Progenitor cell of endocrine pancreas (in vitro differentiated cells): Measurements from ENCODE around the gene ABAT. TPM values are rescaled to one million over a fixed set of nuclear protein-coding genes. Genes with fewer than 3 reads are reported as not detected.

Experiments
- DNase-seq: peaks from one replicate; pipeline ENCODE4 v3.0.0; 2021; ENCODE audit warnings: low spot score; ENCODE audit not compliant: unreplicated experiment
- H3K27ac Mint-ChIP-seq: 2 replicates; pipeline ENCODE4 v1.8.0; 2021; ENCODE audit warnings: mild to moderate bottlenecking, moderate library complexity, mixed read lengths
- H3K27me3 Mint-ChIP-seq: 2 replicates; pipeline ENCODE4 v1.8.0; 2021; ENCODE audit warnings: mixed read lengths
- H3K36me3 Mint-ChIP-seq: 2 replicates; pipeline ENCODE4 v1.8.0; 2022; ENCODE audit warnings: mixed read lengths; ENCODE audit not compliant: insufficient read depth
- H3K4me1 Mint-ChIP-seq: 2 replicates; pipeline ENCODE4 v1.8.0; 2021; ENCODE audit warnings: low read depth, mixed read lengths
- H3K4me3 Mint-ChIP-seq: 2 replicates; pipeline ENCODE4 v1.8.0; 2021; ENCODE audit warnings: low read depth, mild to moderate bottlenecking, moderate library complexity, mixed read lengths
- H3K9me3 Mint-ChIP-seq: 2 replicates; pipeline ENCODE4 v1.8.0; 2021; ENCODE audit warnings: low read depth, mixed read lengths
- total RNA-seq: library from RNA; stranded (reverse); gene quantifications from 2 replicates; pipeline ENCODE4 v1.2.1, GENCODE V29; 2021
- TF ChIP-seq, protein P1 (sequence below): fragments of 200-600 bp; sonication (generic); IDR thresholded peaks from one replicate; pipeline ENCODE4 v1.5.0; 2021; ENCODE audit warnings: antibody characterized with exemption, mild to moderate bottlenecking; ENCODE audit not compliant: unreplicated experiment

Gene ABAT
- total RNA-seq, 1 donor from 2014 or later, result 24.7 TPM

DNA sequence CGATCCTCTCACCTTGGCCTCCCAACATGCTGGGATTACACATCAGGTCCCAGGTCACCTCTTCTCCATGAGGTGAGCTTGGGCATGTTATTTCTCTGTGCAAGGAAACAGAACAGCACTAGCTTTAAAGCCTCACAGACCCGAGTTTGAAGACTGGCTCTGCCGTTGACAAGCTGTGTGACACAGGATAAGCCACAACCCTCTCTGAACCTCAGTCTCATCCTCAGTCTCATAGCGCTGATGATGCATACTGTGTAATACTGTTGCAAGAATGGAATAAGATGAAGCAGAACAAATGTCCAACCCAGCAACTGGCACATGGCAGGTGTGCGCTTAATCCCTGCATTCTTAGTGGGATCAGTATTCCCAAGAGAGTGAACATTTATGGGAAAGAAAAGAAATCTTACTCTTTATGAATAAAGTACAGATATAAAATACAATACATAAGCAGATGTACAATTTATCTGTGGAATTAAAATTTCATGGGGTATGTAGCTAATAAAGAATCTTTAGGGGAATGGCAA, 43.5 kb downstream of the ABAT start:
- DNase-seq, result no peak
- no peaks in the 10 kb centered on the region for H3K27me3 Mint-ChIP-seq
- H3K36me3 Mint-ChIP-seq, result peaks cover 3% of the 10 kb centered on the region
- H3K4me1 Mint-ChIP-seq, result peaks cover 4% of the 10 kb centered on the region
- TF ChIP-seq, protein P1, sequence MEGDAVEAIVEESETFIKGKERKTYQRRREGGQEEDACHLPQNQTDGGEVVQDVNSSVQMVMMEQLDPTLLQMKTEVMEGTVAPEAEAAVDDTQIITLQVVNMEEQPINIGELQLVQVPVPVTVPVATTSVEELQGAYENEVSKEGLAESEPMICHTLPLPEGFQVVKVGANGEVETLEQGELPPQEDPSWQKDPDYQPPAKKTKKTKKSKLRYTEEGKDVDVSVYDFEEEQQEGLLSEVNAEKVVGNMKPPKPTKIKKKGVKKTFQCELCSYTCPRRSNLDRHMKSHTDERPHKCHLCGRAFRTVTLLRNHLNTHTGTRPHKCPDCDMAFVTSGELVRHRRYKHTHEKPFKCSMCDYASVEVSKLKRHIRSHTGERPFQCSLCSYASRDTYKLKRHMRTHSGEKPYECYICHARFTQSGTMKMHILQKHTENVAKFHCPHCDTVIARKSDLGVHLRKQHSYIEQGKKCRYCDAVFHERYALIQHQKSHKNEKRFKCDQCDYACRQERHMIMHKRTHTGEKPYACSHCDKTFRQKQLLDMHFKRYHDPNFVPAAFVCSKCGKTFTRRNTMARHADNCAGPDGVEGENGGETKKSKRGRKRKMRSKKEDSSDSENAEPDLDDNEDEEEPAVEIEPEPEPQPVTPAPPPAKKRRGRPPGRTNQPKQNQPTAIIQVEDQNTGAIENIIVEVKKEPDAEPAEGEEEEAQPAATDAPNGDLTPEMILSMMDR, result no peak
- H3K9me3 Mint-ChIP-seq, result no peaks in the 10 kb centered on the region
- H3K27ac Mint-ChIP-seq, result no peak overlapping the region
- H3K4me3 Mint-ChIP-seq, result no peak overlapping the region

DNA sequence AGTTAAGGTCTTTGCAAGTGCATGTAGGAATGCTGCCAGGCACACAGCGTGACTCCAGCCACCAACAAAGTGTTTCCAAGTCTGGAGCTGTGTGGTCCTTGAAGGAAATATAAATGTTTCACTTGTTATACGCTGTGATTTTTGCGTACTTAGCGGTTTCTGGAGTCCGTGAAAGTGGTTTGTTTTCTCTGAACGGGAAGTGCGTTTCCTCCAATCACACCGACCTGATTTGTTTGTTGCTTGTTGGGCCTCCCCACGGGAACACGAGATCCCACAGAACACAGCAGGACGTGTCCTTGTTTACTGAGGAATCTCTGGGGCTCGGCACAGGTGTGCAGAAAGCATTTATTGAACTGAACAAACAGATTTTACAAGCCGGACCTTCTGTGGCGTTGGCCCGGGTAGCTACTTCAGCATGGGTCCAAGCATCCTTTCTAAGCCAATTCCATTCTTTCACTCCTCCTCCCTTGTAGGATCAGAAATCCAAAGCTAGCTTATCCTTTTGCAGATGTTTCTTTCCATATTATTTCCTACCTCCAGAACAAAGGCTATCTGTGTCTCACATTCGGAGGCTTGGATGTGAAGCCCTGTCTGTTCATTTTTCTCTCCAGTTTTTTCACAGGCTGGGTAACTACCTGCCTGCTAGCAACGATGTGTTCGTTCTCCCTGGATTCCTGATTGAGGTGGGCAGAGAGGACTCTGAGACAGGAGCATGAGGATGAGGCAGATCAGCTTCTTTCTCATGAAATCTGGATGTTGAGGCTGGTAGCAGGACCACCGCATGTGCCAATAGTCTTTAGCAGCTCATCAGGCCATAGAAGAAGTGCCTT, 44.6 kb downstream of the ABAT start:
- no peak for DNase-seq
- TF ChIP-seq, protein P1, result no peak
- Mint-ChIP-seq H3K4me1 (peaks cover 4% of the 10 kb centered on the region), H3K4me3 (no peak overlapping the region), H3K27ac (no peak overlapping the region), H3K9me3 (no peaks in the 10 kb centered on the region), H3K27me3 (no peaks in the 10 kb centered on the region), H3K36me3 (peaks cover 3% of the 10 kb centered on the region)

DNA sequence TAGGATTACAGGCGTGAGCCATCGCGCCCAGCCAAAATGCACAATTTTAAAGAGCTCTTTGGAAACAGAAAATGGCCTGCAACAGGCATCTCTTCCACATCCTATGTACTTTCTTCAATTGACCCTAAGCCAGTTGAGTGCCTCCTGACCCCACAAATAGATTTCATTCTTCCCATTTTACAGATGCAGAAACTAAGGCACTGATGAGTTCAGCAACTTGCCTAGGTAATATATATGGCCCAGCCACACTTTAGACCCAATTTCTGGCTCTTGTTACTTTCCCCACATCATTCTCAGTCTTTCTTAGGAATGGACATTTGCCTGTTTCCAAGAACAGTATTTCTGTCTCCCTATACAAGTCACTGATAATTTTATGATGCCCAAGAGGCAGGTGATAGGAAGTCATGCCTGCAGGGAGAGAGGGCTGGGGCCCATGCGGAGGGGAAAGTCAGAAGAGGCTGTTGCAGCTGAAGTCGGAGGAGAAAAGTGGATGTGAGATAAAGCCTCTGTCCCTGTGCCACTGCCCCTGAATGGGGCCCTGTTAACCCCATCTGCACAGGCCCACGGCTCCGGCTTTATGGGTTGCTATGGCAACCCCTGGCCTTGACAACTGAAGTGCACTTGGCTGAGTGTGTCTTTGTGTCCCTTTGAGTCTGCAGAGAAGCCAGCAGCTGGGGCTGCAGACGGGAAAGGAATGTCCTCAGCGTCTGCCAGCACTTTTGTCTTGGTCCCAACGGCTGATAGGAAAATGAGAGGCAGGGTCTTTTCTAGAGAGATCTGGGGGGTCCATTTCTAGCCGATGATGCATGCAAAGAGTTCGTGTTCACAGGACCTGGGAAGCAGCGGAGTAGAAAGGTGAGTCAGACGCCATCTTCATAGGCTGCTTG, 45.9 kb downstream of the ABAT start:
- peak; percentile 23 for DNase-seq

DNA sequence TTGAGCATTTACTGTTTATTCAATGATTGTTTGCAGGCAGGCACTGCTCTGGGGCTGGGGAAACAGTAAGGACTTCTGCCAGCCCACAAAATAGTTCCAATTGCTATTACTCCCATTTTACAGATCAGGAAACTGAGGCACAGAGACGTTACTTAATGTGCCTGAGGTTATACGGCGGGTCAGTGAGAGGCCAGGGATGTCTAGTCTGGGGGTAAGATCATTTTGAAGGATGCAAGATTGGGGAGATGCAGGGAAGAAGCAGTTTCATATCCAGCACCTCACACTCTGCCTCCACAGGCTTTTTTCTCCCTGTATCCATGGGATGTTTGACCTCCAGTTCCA, 46.5 kb downstream of the ABAT start:
- H3K4me1 Mint-ChIP-seq, result peaks cover 1% of the 10 kb centered on the region
- no peaks in the 10 kb centered on the region for H3K27me3 Mint-ChIP-seq
- TF ChIP-seq, protein P1, result no peak
- no peak for DNase-seq
- no peaks in the 10 kb centered on the region for H3K9me3 Mint-ChIP-seq
- no peak overlapping the region for H3K27ac Mint-ChIP-seq
- H3K36me3 Mint-ChIP-seq, result peaks cover 3% of the 10 kb centered on the region
- H3K4me3 Mint-ChIP-seq, result no peak overlapping the region

More for the DNA sequence above, 45.9 kb downstream of the ABAT start:
- Mint-ChIP-seq H3K27me3 (no peaks in the 10 kb centered on the region), H3K27ac (no peak overlapping the region), H3K9me3 (no peaks in the 10 kb centered on the region), H3K36me3 (peaks cover 3% of the 10 kb centered on the region), H3K4me1 (peaks cover 1% of the 10 kb centered on the region), H3K4me3 (no peak overlapping the region)
- TF ChIP-seq, protein P1, result no peak

DNA sequence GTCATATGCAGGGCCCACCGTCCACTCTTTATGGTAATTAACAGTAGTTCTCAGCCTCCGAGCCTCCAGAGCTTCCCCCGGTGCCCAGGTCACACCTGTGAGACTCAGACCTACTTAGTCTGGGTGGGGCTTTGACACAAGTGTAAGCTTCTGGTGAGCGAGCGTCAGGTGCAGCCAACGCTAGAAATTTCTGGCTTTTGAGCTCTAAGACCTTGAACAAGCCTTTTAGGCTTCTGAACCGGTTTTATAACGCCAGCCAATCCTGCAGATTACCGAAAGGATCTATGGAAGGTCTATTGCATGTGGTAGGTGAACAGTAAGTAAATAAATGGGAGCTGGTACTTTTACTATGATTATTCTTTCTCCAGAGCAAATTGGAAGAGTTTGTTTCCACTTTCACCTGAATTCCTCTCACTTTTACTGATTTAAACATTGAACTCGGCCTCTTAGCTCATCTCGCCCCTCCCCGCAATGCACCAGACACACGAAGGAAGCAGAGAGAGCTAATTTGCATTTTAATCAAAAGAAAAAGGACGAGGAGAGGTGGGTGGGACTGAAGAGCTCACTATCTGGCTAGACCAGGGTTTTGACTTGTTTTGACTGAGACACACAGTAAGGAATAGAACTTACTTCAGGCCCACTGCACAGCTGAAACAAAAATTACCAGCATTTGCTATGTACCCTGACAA, 47.1 kb downstream of the ABAT start:
- TF ChIP-seq, protein P1, result no peak
- Mint-ChIP-seq H3K4me3 (no peak overlapping the region), H3K9me3 (no peaks in the 10 kb centered on the region), H3K27ac (peak overlapping the region; percentile 81), H3K36me3 (peaks cover 3% of the 10 kb centered on the region), H3K27me3 (no peaks in the 10 kb centered on the region), H3K4me1 (peaks cover 1% of the 10 kb centered on the region)
- no peak for DNase-seq
